Islet precursor cell (in vitro differentiated cells): ENCODE data around the gene CWF19L2.
"Not testable (repeated sequence)": the region's sequence is repeated elsewhere in the genome, so short reads cannot be mapped to it uniquely, and the experiment has no call there.

Experiments
- DNase-seq: peaks from one replicate; pipeline ENCODE4 v3.0.0-alpha.2; 2018

CWF19L2 gene

GRCh38 chr11:107430525-107430924 lies 27.1 kb downstream of the CWF19L2 start:
- no peak for DNase-seq

DNA sequence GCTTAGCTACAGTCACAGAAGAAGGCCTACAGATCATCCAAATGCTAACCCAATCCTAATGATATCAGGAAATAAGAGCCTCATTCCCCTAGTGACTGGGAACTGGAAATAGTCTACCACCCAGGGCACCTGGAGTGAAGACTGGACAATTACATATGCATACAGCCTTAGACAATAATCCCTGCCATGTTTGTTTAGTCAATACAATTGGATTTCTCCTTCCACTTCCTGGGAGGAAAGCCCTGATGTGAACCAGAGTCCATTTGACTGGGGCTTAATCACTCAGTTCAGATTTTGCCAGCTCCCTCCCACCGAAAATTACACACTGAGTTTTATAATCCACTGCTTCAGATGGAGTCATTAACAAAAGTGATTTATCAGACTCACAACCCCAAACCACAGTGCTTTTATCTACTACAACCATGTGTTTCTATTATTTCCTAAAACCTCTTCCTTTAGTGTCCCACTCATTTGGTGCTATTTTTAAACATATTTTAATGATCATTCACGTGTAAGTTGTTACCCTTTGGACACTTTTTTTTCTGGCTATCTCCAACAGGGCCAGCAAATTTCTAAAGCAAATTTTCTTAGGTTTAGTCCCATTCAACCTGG lies 29.9 kb downstream of the CWF19L2 start:
- no peak for DNase-seq

DNA sequence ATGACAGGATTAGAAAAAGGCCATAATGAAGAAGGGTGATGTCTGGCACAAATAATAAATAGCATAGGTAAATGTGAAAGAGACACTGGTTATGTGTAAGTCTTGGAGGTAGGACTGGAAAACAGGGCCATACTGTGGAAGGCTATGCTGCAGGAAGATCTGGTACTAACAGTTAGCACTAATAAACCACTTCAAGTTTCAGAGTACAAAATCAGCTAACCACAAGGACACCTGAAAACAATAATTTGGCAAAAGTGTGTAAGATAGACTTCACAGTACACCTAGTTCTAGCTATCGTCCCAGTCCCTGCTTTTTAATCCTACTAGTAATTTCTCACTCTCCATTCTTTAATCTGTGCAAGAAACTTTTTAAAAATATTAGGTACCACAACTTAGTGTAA lies 44.3 kb downstream of the CWF19L2 start:
- no peak for DNase-seq

GRCh38 chr11:107408762-107409211 lies 48.8 kb downstream of the CWF19L2 start:
- DNase-seq: no peak

DNA sequence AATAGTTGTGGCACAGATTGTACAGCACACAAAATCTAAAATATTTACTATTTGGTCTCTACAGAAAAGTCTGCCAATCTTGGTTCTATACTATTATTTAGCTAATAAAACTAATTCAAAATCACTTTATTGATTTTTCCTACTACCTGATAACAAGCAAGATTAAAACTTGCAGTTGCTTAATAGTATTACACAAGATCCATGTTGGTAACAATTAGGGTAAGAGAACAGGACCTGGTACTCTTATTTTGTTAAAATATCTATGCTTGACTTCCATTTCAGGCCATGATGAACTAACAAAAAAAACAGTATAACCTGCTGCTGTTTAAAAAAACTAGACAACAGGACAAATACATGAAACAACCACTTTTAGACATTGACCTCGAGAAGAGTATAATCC lies 52.4 kb downstream of the CWF19L2 start:
- DNase-seq: no peak

DNA sequence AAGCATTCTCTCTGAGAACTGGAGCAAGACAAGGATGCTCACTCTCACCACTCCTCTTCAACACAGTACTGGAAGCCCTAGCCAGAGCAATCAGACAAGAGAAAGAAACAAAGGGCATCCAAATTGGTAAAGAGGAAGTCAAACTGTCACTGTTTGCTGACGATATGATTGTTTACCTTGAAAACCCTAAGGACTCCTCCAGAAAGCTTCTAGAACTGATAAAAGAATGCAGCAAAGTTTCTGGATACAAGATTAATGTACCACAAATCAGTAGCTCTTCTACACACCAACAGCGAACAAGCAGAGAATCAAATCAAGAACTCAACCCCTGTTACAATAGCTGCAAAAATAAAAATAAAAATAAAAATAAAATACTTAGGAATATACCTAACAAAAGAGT lies 56.5 kb downstream of the CWF19L2 start:
- DNase-seq: not testable (repeated sequence)

GRCh38 chr11:107397357-107397756 lies 60.3 kb downstream of the CWF19L2 start:
- DNase-seq: peak; percentile 77

GRCh38 chr11:107392611-107393010 lies 65.0 kb downstream of the CWF19L2 start:
- no peak for DNase-seq

- not testable (repeated sequence) for DNase-seq
Observed at GRCh38 chr11:107390701-107391100, 66.9 kb downstream of the CWF19L2 start.

DNA sequence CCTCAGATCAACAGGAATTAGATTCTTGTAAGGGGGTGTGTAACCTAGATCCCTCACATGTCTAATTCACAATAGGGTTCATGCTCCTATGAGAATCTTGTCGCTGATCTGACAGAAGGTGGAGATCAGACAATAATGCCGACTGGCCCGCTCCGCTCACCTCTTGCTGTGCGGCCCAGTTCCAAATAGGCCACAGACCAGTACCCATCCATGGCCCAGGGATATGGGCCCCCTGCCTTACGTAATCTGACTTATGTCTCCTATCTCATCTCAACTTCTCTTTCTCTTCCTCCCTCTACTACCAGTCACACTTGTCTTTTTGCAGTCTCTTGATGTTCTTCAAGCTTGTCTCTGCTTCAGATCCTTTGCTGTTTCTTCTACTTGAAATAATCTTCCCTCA lies 70.0 kb downstream of the CWF19L2 start:
- no peak for DNase-seq

- no peak for DNase-seq
Observed at GRCh38 chr11:107385361-107385981, 72.2 kb downstream of the CWF19L2 start.

DNA sequence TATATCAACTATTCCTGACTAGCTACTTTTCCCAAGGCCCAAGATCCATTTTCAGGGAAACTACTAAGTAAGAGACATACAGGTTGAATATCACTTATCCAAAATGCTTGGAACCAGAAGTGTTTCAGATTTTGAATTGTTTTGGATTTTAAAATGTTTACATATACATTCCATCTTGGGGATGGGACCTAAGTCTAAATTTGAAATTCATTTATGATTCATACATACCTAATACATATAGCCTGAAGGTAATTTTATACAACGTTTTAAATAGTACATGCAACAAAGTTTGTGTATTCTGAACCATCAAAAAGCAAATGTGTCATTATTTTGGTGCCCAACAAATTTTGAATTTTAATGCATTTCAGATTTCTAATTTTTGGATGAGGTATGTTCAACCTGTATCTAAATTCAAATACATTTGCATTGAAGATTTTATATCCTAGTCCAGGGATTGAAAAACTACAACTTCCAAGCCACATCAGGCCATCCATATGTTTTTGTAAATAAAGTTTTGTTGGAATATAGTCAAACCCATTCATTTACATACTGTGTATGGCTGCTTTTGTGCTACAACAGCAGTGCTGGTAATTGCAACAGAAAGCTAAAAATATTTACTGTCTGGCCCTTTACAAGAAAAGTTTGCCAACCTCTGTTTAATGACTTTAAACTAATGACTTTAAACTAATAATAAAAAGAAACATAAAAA lies 73.3 kb downstream of the CWF19L2 start:
- DNase-seq: no peak

- no peak for DNase-seq
Observed at GRCh38 chr11:107372439-107372838, 85.2 kb downstream of the CWF19L2 start.

GRCh38 chr11:107370390-107370789 lies 87.2 kb downstream of the CWF19L2 start:
- DNase-seq: no peak

DNA sequence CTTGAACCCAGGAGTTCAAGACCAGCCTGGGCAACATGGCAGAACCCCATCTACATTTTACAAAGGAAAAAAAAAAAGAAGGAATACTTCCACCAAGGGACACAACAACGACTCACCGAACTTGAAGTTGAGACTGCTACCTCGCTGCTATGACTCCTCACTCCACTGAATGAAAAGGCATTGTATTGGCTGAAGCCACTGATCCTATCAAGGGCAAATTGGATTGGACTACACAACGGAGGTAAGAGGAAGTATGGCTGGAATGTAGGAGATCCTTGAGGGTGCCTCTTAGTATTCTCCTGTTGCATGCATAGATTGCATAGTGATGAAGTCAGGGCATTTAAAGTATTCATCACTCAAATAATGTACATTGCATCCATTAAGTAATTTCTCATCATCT lies 97.9 kb downstream of the CWF19L2 start:
- DNase-seq: peak; percentile 48

- DNase-seq: no peak
Observed at GRCh38 chr11:107357877-107358276, 99.7 kb downstream of the CWF19L2 start.

DNA sequence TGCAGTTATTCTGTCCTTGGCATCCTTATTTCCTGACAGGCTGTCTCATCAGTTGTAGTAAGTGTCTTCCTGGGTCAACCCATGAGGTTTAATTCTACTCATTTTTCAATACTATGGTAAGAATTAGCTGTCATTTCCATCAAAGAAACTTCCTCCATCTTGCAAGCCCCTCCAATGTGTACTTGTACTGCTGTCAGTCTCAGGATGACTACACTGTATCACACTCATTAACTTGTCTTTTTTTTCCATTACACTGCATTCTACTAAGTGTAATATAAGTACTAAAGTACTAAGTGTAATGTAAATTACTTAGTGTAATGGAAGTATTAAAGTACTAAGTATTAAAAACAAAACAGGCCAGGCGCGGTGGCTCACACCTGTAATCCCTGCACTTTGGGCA lies 102.8 kb downstream of the CWF19L2 start:
- DNase-seq: no peak

GRCh38 chr11:107337917-107338316 lies 119.7 kb downstream of the CWF19L2 start:
- DNase-seq: no peak

GRCh38 chr11:107331728-107332127 lies 125.9 kb downstream of the CWF19L2 start:
- no peak for DNase-seq

DNA sequence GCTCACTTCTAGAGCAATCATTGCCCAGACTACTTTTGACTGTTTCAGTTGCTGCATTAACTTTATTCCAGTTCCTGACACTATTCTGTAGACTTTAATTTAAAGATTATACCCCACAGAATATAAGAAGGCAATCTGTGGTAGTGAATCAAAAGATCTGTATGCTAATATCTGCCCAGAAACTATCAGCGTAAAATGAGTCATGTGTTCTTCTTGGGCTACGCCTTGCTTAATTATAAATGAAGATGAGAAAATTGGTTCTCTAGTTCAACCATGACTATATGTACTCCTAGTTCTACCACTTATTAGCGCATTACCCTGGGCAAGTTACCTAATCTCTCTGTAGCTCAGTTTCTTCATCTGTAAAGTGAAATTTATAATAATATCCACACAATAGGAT lies 128.5 kb downstream of the CWF19L2 start:
- no peak for DNase-seq

GRCh38 chr11:107316426-107316825 lies 141.2 kb downstream of the CWF19L2 start:
- no peak for DNase-seq

DNA sequence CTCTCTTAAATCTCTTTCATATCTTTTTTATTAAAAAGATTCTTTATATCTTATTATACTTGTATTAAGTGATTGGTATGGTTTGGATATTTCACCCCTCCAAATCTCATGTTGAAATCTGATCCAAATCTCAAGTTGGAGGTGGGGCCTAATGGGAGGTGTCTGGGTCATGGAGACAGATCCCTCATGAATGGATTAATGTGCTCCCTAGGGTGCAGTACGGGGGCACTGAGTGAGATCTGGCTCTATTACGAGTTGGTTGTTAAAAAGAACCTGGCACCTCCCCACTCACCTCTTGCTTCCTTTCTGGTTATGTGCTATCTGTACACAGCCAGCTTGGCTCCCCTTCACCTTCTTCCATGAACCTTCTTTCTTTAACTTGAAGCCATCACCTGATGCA lies 149.6 kb downstream of the CWF19L2 start:
- no peak for DNase-seq

GRCh38 chr11:107301878-107302277 lies 155.7 kb downstream of the CWF19L2 start:
- DNase-seq: no peak

DNA sequence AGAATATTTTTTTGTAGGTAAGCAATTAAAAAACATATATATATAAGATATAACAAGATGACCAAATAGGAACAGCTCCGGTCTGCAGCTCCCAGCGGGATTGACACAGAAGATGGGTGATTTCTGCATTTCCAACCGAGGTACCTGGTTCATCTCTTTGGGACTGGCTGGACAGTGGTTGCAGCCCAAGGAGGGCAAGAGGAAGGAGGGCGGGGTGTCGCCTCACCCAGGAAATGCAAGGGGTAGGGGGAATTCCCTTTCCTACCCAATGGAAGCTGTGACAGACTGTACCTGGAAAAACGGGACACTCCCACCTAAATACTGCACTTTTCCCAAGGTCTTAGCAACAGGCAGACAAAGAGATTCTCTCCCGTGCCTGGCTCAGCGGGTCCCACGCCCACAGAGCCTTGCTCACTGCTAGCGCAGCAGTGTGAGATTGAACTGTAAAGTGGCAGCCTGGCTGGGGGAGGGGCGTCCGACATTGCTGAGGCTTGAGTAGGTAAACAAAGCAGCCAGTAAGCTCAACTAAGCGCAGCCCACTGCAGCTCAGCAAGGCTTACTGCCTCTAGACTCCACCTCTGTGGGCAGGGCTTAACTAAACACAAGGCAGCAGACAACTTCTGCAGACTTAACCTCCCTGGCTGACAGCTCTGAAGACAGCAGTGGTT lies 163.8 kb downstream of the CWF19L2 start:
- peak; percentile 52 for DNase-seq
